A673 (cell line): Measurements from ENCODE around the gene FGF22.

Source experiments
- EZH2 ChIP-seq: fragments of 200-600 bp; sonication (generic); IDR thresholded peaks from 2 replicates; pipeline ENCODE4 v1.6.1; 2017; ENCODE audit warnings: borderline replicate concordance, low read depth, mild to moderate bottlenecking, mixed read lengths, antibody characterized with exemption, low read length; ENCODE audit not compliant: poor library complexity, severe bottlenecking
- TF ChIP-seq, protein P1 (sequence below): fragments of 300-800, 200-600 bp; sonication (generic); conservative IDR thresholded peaks from 2 replicates; pipeline ENCODE4 v1.5.1; 2017; ENCODE audit warnings: low read depth, mild to moderate bottlenecking, antibody characterized with exemption, low read length, moderate library complexity, mixed read lengths

DNA sequence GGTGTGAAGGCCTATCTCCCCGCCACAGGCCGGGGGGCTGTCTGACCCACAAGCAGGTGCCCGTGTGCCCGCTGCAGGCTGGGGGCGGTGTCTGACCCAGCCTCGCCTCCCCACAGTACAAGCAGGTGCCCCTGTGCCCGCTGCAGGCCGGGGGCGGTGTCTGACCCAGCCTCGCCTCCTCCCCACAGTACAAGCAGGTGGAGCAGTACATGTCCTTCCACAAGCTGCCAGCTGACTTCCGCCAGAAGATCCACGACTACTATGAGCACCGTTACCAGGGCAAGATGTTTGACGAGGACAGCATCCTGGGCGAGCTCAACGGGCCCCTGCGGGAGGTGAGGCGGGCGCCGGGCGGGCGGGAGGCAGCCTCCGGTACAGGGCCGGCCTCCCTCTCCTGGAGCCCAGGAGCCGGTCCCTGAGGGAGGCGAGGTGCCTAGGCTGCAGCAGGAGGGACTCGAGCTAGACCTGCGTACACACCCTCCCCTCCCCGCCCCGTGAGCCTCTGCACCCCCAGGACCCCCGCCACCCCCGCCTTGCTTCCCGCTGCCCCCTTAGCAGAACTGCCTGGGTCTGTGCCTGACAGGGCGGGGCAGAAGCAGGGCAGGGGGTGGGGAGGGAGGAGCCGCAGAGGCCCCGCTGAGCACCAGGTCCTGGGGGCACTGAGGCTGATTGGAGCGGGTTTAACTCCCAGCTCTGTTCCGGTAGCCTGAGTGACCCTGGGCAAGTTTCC, 29.4 kb upstream of the FGF22 start:
- TF ChIP-seq, protein P1, sequence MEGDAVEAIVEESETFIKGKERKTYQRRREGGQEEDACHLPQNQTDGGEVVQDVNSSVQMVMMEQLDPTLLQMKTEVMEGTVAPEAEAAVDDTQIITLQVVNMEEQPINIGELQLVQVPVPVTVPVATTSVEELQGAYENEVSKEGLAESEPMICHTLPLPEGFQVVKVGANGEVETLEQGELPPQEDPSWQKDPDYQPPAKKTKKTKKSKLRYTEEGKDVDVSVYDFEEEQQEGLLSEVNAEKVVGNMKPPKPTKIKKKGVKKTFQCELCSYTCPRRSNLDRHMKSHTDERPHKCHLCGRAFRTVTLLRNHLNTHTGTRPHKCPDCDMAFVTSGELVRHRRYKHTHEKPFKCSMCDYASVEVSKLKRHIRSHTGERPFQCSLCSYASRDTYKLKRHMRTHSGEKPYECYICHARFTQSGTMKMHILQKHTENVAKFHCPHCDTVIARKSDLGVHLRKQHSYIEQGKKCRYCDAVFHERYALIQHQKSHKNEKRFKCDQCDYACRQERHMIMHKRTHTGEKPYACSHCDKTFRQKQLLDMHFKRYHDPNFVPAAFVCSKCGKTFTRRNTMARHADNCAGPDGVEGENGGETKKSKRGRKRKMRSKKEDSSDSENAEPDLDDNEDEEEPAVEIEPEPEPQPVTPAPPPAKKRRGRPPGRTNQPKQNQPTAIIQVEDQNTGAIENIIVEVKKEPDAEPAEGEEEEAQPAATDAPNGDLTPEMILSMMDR: no peak
- TF ChIP-seq EZH2: no peak
